Activated CD4-positive, alpha-beta T cell treated with anti-CD3 and anti-CD28 coated beads for 48 hours (primary cell): Measurements from ENCODE around the gene TMEM202.
A peak's percentile ranks its signal among the peaks of the same experiment; 100 is the strongest.
"Not testable (repeated sequence)": the region's sequence is repeated elsewhere in the genome, so short reads cannot be mapped to it uniquely, and the experiment has no call there.

Source experiments
- DNase-seq: peaks from one replicate; pipeline ENCODE4 v3.0.0-alpha.2; 2020

Gene TMEM202

GRCh38 chr15:72397796-72398588, at the start of gene TMEM202:
TSS of gene TMEM202 (plus strand) at chr15:72398305. CDS start at chr15:72398327, 22 bp downstream.
- DNase-seq = no peak

GRCh38 chr15:72353266-72353665, 44.8 kb upstream of the TMEM202 start:
- no peak for DNase-seq

GRCh38 chr15:72354496-72354895, 43.6 kb upstream of the TMEM202 start:
- DNase-seq = no peak

GRCh38 chr15:72358121-72358520, 40.0 kb upstream of the TMEM202 start:
- DNase-seq = no peak

GRCh38 chr15:72358650-72359171, 39.4 kb upstream of the TMEM202 start:
- DNase-seq = no peak

GRCh38 chr15:72361176-72361575, 36.9 kb upstream of the TMEM202 start:
- no peak for DNase-seq

GRCh38 chr15:72365844-72366243, 32.3 kb upstream of the TMEM202 start:
- DNase-seq = no peak

- no peak for DNase-seq
These were observed 29.8 kb upstream of the TMEM202 start for GRCh38 chr15:72368325-72368724.

GRCh38 chr15:72368899-72369298, 29.2 kb upstream of the TMEM202 start:
- DNase-seq = no peak

GRCh38 chr15:72369964-72370363, 28.1 kb upstream of the TMEM202 start:
- DNase-seq = no peak

- no peak for DNase-seq
These were observed 25.7 kb upstream of the TMEM202 start for GRCh38 chr15:72372361-72372760.

- no peak for DNase-seq
These were observed 22.6 kb upstream of the TMEM202 start for GRCh38 chr15:72375501-72375845.

GRCh38 chr15:72375846-72376581, 22.1 kb upstream of the TMEM202 start, which contains the start of gene HEXA:
TSS of gene HEXA (minus strand) at chr15:72376014. CDS start at chr15:72375972, 42 bp downstream.
- peak; percentile 99 for DNase-seq

- DNase-seq = no peak
These were observed 20.8 kb upstream of the TMEM202 start for GRCh38 chr15:72377331-72377730.

- DNase-seq = not testable (repeated sequence)
These were observed 19.0 kb upstream of the TMEM202 start for GRCh38 chr15:72379106-72379505.

GRCh38 chr15:72379856-72380430, 18.2 kb upstream of the TMEM202 start:
- DNase-seq = no peak

GRCh38 chr15:72380743-72381142, 17.4 kb upstream of the TMEM202 start:
- no peak for DNase-seq

- DNase-seq = no peak
These were observed 16.0 kb upstream of the TMEM202 start for GRCh38 chr15:72382146-72382545.

GRCh38 chr15:72387741-72388140, 10.4 kb upstream of the TMEM202 start:
- DNase-seq = no peak

- DNase-seq = no peak
These were observed 8.9 kb upstream of the TMEM202 start for GRCh38 chr15:72389231-72389630.

GRCh38 chr15:72396331-72396730, 1.8 kb upstream of the TMEM202 start:
- DNase-seq = not testable (repeated sequence)

- DNase-seq = no peak
These were observed 543 bp downstream of the TMEM202 start for GRCh38 chr15:72398648-72399047.

- no peak for DNase-seq
These were observed 4.6 kb downstream of the TMEM202 start for GRCh38 chr15:72402726-72403125.

- no peak for DNase-seq
These were observed 6.3 kb downstream of the TMEM202 start for GRCh38 chr15:72404356-72404755.
